HG03280 (cell line): Measurements from ENCODE around the gene PTGES2.
"Not testable (repeated sequence)": the region's sequence is repeated elsewhere in the genome, so short reads cannot be mapped to it uniquely, and the experiment has no call there.

Experiments
- ATAC-seq: cut with Tn5 transposase; IDR thresholded peaks from one replicate; pipeline ENCODE4 v1.9.1; 2021; ENCODE audit warnings: mild to moderate bottlenecking, moderate library complexity; ENCODE audit not compliant: unreplicated experiment

Gene PTGES2

DNA sequence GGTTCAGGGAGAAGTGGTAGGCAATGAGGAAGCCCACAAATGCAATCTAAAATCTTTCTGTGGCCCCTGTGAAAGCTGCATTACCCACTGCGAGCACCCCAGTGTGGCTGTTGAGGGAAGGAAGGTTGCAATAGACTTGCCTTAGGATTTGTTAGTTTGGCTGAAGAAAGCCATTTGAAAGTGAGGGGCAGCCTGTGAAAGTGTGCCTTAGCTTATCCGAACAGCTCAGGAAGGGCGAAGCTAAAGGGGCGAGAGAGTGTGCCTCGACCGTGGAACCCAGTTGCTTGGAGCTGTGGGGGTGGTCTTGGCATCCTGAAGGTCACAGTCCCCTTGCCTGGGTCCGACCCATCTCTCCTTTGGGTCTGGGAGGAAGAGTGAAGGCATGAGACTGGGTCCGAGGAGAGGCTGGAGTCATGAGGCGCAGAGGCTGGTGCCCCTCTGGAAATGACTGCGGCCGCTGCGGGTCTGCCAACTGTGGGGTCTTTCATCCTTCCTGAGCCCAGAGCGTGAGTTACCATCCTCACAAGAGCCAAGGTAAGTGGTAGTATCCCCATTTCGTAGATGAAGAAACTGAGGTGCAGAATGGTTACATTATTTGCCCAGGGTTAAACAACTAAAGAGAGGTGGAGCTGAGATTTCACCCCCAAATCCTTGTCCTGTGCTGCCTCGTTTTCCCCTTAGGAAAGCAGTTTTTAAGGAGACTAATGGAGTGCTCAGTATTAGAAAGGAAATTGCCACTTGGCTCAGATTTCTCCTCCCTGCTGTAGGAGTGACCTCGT lies 35.1 kb downstream of the PTGES2 start:
- no peak for ATAC-seq

- ATAC-seq, result no peak
Measured at GRCh38 chr9:128091571-128091970, 36.0 kb downstream of the PTGES2 start.

GRCh38 chr9:128091144-128091543 lies 36.4 kb downstream of the PTGES2 start:
- ATAC-seq, result no peak

- ATAC-seq, result no peak
Measured at GRCh38 chr9:128089299-128089698, 38.2 kb downstream of the PTGES2 start.

GRCh38 chr9:128088253-128088945 lies 39.1 kb downstream of the PTGES2 start:
- ATAC-seq, result no peak

DNA sequence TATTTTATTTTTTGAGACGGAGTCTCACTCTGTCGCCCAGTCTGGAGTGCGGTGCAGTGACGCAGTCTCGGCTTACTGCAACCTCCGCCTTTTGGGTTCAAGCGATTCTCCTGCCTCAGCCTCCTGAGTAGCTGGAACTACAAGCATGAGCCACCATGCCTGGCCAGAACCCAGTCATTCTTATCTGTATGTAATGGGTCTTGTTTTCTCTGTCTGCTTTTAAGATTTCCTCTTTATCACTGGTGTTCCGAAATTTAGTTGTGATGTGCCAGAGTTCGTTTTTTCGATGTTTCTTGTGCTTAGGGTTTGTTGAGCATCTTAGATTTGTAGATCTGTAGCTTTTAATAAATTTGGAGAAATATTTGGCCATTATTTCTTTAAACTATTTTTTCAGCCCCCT lies 40.3 kb downstream of the PTGES2 start:
- no peak for ATAC-seq

DNA sequence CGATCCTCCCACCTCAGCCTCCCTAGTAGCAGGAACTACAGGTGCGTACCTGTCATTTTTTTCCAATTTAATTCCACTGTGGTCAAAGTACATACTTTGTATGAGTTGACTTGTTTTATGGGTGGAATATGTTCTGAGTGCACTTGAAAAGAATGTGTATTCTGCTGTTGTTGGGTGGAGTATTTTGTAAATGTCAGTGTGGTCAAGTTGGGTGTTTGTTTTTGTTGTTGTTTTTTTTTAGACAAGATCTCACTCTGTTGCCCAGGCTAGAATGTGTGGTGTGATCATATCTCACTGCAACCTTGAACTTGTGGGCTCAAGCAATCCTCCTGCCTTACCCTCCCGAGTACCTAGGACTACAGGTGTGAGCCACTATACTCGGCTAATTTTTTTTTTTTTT lies 41.6 kb downstream of the PTGES2 start:
- ATAC-seq, result no peak

- ATAC-seq, result no peak
Measured at GRCh38 chr9:128084746-128085145, 42.8 kb downstream of the PTGES2 start.

DNA sequence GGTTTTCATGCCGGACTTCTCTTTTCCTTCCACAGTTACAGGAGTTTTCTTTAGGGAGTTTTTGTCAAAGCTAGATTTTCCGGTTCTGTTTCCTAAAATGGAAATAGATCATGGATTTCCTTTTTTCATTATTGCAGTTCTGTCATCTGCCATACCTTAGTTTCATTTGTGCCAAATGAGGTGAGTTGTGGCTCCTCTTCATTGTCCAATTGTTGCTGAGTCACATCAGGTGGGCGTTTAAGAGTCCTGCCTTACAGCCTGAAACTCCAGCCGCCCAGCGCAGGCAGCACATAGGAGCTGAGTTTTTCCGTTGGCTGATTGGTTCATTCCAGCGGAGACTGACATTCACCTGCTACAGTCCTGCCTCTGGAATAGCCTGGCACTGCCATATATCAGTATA lies 45.4 kb downstream of the PTGES2 start:
- ATAC-seq, result no peak

- ATAC-seq, result no peak
Measured at GRCh38 chr9:128081056-128081455, 46.5 kb downstream of the PTGES2 start.

GRCh38 chr9:128080206-128080605 lies 47.3 kb downstream of the PTGES2 start:
- ATAC-seq, result no peak

DNA sequence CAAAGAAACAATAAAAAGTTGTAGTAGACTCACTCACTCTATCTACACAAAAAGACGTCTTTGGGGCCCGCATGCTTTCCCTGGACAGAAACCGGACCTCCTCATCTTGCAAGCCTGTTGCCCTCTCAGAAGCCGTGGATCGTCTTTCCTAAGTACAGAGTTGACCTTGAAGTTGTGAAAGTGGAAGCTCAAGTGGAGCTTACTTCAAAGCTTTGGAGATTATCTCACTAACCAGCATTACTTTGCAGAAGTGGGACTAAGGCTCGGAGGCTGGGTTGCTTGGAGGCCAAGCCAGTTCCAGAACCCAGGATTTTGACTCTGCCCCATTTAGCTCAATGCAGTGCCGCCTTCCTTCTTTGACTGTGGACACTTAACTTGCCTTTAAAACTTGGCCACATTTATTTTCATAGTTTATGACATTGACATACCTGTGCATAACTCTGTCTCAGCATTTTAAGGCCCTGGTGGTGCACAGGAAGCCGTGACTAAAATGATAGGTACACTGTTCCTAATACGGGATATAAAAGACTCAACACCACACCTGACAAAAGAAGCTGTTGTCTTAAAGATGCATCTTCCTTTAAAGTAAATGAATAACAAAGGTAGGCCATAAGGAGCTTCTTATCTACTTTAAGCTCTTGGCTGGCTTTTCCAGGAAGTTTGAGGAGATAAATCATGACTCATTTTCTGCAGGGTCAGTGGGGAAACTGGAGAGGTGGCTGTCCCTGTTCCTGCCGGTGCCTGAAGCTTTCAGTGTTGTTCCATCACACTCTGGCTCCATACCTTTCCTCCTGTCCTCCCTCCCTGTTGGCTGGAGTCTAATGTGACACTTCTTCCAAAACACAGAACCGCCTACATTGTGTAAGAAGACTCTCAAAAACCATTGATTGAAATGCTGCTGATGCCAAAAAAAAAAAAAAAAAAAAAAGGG lies 48.8 kb downstream of the PTGES2 start:
- ATAC-seq, result no peak

- ATAC-seq, result no peak
Measured at GRCh38 chr9:128077847-128078503, 49.6 kb downstream of the PTGES2 start.

GRCh38 chr9:128073253-128073886 lies 54.2 kb downstream of the PTGES2 start:
- no peak for ATAC-seq

GRCh38 chr9:128072144-128073021 lies 55.1 kb downstream of the PTGES2 start:
- no peak for ATAC-seq

- not testable (repeated sequence) for ATAC-seq
Measured at GRCh38 chr9:128071475-128071874, 56.1 kb downstream of the PTGES2 start.

DNA sequence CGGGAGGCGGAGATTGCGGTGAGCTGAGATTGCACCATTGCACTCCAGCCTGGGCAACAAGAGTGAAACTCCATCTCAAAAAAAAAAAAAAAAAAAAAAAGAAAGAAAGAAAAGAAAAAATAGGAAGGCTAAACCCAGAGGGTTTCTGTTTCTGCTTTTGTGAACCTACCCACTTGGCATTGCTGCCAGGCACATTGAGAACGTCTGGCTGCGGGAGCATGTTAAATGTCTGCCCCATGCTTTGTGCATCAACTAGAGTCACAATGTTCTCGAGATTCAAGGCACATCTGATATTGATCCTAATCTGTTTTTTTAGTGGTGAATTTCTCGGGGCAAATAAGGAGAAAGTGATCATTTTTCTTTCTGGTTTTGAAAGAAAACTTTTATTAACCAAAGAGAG lies 56.7 kb downstream of the PTGES2 start:
- no peak for ATAC-seq
